Activated T-helper 2 cell treated with anti-CD3 and anti-CD28 coated beads, Interferon-gamma antibody, Interleukin-2, Interleukin-4, amounts not matched to agents 10 μg/mL and 5 μg/mL and 100 μg/mL, durations not matched to agents 14 hours and 24 hours and 36 hours (primary cell): ENCODE measurements around the gene WNT7A. TPM values are rescaled to one million over a fixed set of nuclear protein-coding genes. Genes with fewer than 3 reads are reported as not detected.
"Not testable (repeated sequence)": the region's sequence is repeated elsewhere in the genome, so short reads cannot be mapped to it uniquely, and the experiment has no call there.

Source experiments
- DNase-seq: peaks from one replicate; pipeline ENCODE4 v3.0.0; 2021; ENCODE audit warnings: low spot score
- H3K27ac Mint-ChIP-seq: one replicate; pipeline ENCODE4 v1.8.0; 2021; ENCODE audit warnings: mixed read lengths
- H3K27me3 Mint-ChIP-seq: one replicate; pipeline ENCODE4 v1.8.0; 2021; ENCODE audit warnings: low read depth, mixed read lengths
- H3K36me3 Mint-ChIP-seq: one replicate; pipeline ENCODE4 v1.8.0; 2021; ENCODE audit warnings: low read depth, mixed read lengths
- H3K4me1 Mint-ChIP-seq: one replicate; pipeline ENCODE4 v1.8.0; 2021; ENCODE audit warnings: low read depth, mixed read lengths
- H3K4me3 Mint-ChIP-seq: one replicate; pipeline ENCODE4 v1.8.0; 2021; ENCODE audit warnings: low read depth, mild to moderate bottlenecking, moderate library complexity, mixed read lengths
- H3K9me3 Mint-ChIP-seq: one replicate; pipeline ENCODE4 v1.8.0; 2021; ENCODE audit warnings: mixed read lengths
- intact Hi-C: fragments of 100-400 bp; cut with micrococcal nuclease; formaldehyde crosslinking; loops from one replicate; pipeline ENCODE4 v1.15.1; 2023
- total RNA-seq: library from RNA; stranded (reverse); gene quantifications from 2 replicates; pipeline ENCODE4 v1.2.3, GENCODE V29; 2022

WNT7A gene
- total RNA-seq = not detected in 2 replicates

DNA sequence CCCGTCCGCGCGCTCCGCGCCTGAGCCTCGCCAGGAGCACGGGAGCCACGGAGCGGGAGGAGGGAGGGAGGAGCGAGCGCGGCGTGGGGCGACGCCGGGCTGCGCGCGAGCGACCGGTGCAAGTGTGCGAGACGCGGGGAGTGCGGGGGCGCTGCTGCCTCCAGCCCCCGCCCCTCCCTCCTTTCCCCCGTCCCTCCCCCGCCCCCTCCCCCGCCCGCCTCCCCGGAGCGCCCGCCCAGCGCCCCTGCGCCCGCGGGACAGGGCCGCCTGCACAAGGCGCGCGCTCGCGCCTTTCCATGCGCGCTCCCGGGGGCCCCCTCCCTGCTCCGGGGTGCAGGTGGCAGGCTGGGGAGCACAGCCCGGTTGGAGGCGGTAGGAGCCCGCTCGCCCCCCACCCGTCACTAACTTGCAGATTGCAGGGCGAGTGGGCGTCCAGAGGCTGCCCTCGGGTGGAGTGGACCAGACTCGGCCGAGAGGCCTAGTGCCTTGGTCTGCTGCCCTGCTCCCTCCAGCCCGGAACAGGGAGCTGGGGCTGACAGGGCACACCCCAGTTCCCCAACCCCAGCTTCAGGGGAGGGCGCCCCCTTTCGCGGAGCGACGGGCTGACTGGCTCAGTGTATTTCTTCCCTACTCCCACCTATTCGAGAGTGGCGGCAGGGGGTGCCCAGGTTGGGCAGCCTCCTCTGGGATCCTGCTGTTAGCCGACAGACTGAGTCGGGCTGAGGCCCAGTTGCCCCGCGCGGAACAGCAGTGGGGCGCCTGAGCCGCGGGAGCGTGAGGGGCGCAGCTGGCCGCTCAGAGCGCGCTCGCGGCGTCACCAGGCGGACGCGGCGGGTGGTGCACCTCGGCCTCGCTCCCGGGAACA is at the start of gene WNT7A:
WNT7A (minus strand) TSS at position 126 of the 865 bp plus-strand sequence. CDS start 255 bp downstream, outside the sequence.
- Mint-ChIP-seq H3K9me3 (no peaks in the 10 kb centered on the region), H3K4me3 (peak within 1 kb of the TSS; percentile 22), H3K27me3 (peaks cover 75% of the 10 kb centered on the region), H3K27ac (no peak within 1 kb of the TSS), H3K4me1 (no peaks in the 10 kb centered on the region), H3K36me3 (no peaks in the 10 kb centered on the region)
- peak; percentile 24 for DNase-seq
- intact Hi-C loops = no loop called here

DNA sequence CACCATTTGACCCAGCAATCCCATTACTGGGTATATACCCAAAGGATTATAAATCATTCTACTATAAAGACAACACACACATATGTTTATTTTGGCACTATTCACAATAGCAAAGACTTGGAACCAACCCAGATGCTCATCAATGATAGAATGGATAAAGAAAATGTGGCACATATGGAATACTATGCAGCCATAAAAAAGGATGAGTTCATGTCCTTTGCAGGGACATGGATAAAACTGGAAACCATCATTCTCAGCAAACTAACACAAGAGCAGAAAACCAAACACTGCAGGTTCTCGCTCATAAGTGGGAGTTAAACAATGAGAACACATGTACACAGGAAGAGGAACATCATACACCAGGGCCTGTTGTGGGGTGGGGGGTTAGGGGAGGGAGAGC is 48.9 kb upstream of the WNT7A start:
- intact Hi-C loops, H3K27ac Mint-ChIP-seq, H3K4me1 Mint-ChIP-seq, DNase-seq, H3K4me3 Mint-ChIP-seq, H3K36me3 Mint-ChIP-seq, H3K27me3 Mint-ChIP-seq: not testable (repeated sequence)
- H3K9me3 Mint-ChIP-seq = peaks cover 21% of the 10 kb centered on the region

DNA sequence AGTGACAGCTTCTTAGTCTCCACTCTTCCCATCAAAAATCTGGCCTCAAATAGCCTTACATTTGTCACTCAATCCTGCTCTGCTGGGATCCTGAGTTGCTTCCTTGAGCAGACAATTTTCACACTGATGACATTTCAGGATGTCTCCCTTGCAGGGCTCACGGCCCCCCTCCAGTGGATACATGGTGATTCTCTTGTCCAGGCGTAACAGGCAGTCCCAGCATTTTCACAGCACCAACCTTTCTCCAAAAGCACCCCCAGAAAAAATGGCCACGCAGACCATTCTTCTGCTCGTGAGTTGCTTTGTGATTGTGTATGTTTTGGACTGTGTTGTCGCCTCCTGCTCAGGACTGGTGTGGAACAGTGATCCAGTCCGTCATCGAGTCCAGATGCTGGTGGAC is 47.4 kb upstream of the WNT7A start:
- no peak for DNase-seq
- intact Hi-C loops = no loop called here

DNA sequence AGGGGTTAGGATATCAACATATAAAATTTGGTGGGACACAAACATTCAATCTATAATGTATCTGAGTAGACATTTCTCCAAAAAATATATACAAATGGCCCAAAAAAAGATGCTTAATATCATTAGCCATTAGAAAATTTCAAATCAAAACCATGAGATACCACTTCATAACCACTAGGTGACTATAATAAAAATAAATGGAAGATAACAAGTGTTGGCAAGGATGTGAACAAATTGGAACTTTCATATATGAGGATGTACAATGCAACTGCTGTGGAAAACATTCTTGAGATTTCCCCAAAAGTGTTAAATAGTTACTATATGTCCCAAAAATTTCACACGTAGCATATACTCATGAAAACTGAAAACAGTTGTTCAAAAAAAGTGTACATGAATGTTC is 36.5 kb upstream of the WNT7A start:
- Mint-ChIP-seq H3K36me3 (no peaks in the 10 kb centered on the region), H3K27ac (no peak overlapping the region), H3K4me1 (no peaks in the 10 kb centered on the region), H3K9me3 (peaks cover 27% of the 10 kb centered on the region), H3K4me3 (no peak overlapping the region), H3K27me3 (no peaks in the 10 kb centered on the region)
- DNase-seq = no peak
- intact Hi-C loops = no loop called here

More for the DNA sequence above, 47.4 kb upstream of the WNT7A start:
- Mint-ChIP-seq H3K27me3 (peaks cover 4% of the 10 kb centered on the region), H3K4me3 (no peak overlapping the region), H3K9me3 (peaks cover 17% of the 10 kb centered on the region), H3K36me3 (no peaks in the 10 kb centered on the region), H3K27ac (no peak overlapping the region), H3K4me1 (no peaks in the 10 kb centered on the region)

DNA sequence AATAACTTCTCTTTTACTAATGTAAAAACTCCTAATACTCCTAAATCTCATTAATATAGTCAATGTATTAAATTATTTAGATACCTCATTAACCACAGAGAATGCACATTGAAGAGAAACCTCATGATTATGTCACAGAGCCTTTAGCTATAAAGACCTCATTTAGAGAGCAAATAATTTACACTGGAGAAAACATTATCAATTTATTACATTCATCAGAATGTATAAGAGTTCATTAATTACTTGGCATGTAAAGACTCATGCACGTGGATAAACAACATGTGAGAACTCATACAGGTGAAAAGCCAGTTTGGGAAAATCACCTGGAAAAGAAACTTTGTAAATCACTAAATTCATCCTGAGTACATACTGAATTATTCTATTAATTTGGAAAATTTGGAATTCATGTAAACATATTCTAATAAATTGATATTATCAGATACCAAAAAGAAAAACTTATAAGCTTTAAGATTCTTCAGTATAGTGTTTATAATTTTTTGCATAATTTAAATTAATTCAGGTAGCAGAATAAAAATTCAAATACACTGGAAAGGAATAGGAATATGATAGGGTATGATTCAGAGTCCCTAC is 22.9 kb upstream of the WNT7A start:
- Mint-ChIP-seq H3K4me1 (no peaks in the 10 kb centered on the region), H3K9me3 (peaks cover 67% of the 10 kb centered on the region), H3K27me3 (no peaks in the 10 kb centered on the region), H3K27ac (no peak overlapping the region), H3K36me3 (no peaks in the 10 kb centered on the region), H3K4me3 (no peak overlapping the region)
- DNase-seq = no peak
- intact Hi-C loops = no loop called here

DNA sequence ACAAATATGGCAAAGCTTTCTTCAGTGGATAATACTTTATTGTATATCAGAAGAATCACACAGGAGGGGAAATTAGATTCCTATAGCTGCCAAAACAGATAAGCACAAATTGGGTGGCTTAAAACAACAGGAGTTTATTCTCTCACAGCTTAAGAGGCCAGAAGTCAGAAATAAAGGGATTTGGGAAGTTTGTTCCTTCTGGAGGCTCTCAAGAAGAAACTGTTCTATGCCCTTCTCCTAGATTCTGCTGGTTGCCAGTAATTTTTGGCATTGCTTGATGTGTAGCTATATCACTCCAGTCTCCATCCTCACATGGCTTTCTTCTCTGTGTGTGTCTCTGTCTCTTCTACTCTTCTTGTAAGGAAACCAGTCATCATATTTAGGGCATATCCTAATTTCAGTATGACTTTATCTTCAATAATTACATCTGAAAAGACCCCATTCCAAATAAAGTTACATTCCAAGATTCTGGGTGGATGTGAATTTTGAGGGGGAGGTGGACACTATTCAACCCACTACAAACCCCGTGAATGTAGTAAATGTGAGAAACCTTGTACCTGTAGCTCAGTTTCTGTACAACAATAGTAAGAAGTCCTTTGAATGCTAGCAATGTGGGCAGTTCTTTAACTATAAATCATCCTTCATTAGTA is 22.2 kb upstream of the WNT7A start:
- DNase-seq = no peak
- no peak overlapping the region for H3K4me3 Mint-ChIP-seq
- H3K4me1 Mint-ChIP-seq = no peaks in the 10 kb centered on the region
- H3K36me3 Mint-ChIP-seq = no peaks in the 10 kb centered on the region
- H3K27ac Mint-ChIP-seq = no peak overlapping the region
- H3K9me3 Mint-ChIP-seq = peaks cover 62% of the 10 kb centered on the region
- no peaks in the 10 kb centered on the region for H3K27me3 Mint-ChIP-seq
- intact Hi-C loops = no loop called here

DNA sequence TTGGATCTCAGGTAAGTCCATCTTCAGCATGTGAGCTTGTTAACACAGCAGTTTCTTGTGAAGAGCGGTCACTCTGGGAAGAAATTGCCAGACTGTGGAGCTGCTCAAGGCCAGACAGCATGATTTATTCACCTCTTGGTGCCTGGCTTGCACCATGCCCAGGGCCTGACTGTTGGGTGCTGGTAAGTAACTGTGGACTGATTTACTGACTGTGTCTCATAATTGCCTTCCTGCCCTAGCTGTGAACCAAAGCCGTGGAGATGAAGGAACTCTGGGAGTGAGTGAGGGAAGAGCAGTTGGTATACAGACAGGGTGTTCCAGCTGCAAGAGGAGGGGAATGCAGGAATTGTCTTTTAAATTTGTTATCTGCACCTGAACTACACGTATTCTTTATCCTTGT is 18.5 kb upstream of the WNT7A start:
- Mint-ChIP-seq H3K9me3 (peaks cover 34% of the 10 kb centered on the region), H3K4me1 (peaks cover 9% of the 10 kb centered on the region), H3K36me3 (no peaks in the 10 kb centered on the region), H3K4me3 (no peak overlapping the region), H3K27me3 (peaks cover 3% of the 10 kb centered on the region), H3K27ac (no peak overlapping the region)
- DNase-seq = no peak
- intact Hi-C loops = loop anchor here (10.0 kb wide), 1 partner anchor 414 kb away; the partner anchor contains the start of gene HDAC11

DNA sequence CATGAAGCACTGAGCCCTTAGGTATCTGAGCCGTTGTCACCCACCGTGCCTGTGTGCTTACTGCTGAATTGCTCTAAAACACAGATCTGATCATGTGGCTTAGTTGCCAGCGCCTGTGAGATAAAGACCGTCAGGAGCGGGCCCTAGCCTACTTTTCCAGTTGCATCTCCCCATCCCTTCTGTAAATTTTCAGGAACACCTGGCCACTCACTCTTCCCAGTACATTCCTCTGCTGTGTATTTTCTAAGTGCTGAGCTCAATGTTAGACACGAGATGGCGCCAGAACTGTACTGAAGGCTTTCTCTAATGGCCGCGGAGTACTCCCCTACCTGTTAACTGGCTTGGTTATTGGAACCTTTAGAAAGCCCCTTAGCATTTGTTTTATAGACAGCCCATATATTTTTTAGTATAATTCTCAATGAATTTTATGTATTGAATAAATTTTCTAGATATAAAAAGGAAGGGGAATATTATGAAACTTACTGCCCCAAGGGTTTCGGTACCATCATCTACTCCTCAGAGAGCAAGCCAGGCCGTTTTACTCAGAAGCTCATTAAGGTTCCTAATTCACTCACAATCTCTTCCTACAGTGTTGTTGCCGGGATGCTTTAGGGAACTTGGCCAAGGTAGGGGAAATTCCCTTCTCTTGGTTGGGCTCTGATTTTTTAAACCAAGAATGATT is 16.7 kb upstream of the WNT7A start:
- H3K27ac Mint-ChIP-seq = no peak overlapping the region
- peaks cover 3% of the 10 kb centered on the region for H3K27me3 Mint-ChIP-seq
- peaks cover 27% of the 10 kb centered on the region for H3K9me3 Mint-ChIP-seq
- peak overlapping the region; percentile 87 for H3K4me3 Mint-ChIP-seq
- no peaks in the 10 kb centered on the region for H3K36me3 Mint-ChIP-seq
- peak; percentile 45 for DNase-seq
- intact Hi-C loops = loop anchor here (1.0 to 10.0 kb wide), 3 partner anchors 229 to 412 kb away; partner anchors contain the start of genes HDAC11, LSM3, TMEM43 and XPC
- peaks cover 10% of the 10 kb centered on the region for H3K4me1 Mint-ChIP-seq

DNA sequence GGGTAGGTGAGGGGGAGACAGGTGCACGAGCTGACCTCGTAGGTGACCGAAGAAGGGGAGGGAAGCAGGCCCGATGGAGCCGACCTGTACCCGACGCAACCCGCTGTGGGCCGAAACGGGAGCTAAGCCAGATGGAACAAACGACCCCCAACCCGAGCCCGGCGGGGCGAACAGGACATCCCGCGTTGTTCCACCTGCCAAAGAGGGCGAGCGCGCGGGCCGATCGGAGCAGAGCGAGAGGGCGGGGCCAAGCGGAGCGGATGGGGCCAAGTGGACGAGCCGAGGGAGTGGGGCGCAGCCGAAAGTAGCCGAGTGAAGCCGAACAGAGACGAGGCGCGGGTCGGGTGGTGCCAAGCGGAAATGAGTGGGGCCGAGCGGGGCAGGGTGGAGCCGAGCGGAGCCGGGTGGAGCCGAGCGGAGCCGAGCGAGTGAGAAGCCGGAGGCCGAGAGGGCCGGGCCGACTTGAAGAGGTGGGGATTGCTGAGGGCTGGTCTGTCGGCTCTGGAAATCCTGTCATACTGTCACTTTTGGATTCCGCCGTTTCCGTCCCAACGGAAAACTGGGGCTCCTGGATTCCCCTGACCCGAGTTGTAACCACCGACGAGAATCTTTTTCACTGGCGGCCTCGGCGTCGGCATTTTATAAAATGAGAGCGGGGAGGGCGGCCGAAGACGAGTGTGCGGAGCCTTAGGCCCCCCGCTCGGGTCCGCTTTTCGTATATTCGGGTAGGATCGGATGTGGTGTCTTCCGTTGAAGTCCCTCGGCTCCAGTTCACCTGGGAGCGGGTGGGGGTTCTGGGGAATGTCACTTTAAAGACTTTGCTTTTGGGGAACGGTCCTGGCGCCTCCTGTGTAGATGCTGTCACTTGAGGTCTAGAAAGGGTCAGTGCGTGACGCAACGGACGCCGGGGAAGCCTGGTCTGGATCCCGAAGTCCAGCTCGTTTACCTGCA is 15.6 kb upstream of the WNT7A start:
- H3K4me3 Mint-ChIP-seq = peak overlapping the region; percentile 87
- intact Hi-C loops = loop anchor here (1.0 to 10.0 kb wide), 4 partner anchors 230 to 756 kb away; partner anchors contain the start of genes CCDC174, HDAC11, LSM3 and TMEM43
- H3K4me1 Mint-ChIP-seq = peaks cover 21% of the 10 kb centered on the region

DNA sequence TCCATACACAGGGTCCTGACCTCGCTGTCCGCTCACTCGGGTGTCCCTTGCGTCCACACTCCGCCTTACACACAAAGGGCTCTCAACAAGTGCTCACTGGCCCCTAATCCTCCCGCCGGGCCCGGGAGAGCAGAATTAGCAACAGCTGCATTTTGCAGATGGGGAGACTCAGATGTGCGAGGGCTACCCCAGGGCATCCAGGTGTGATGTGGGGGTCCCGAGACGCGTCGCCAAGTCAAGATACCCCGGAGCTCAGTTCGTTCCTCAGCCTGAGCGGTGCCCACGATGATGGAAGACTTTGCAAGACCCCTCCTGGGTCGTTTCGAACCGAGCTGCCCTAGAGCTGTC is 14.9 kb upstream of the WNT7A start:
- H3K27ac Mint-ChIP-seq = no peak overlapping the region
- no peaks in the 10 kb centered on the region for H3K36me3 Mint-ChIP-seq
- peaks cover 21% of the 10 kb centered on the region for H3K4me1 Mint-ChIP-seq
- H3K9me3 Mint-ChIP-seq = peaks cover 9% of the 10 kb centered on the region
- intact Hi-C loops = loop anchor here (1.0 to 10.0 kb wide), 2 partner anchors 410 to 757 kb away; partner anchors contain the start of genes CCDC174 and HDAC11
- DNase-seq = no peak
- H3K27me3 Mint-ChIP-seq = peaks cover 3% of the 10 kb centered on the region
- peak overlapping the region; percentile 87 for H3K4me3 Mint-ChIP-seq

More for the DNA sequence above, 15.6 kb upstream of the WNT7A start:
- peak overlapping the region; percentile 71 for H3K27ac Mint-ChIP-seq
- peaks cover 15% of the 10 kb centered on the region for H3K9me3 Mint-ChIP-seq
- peaks cover 3% of the 10 kb centered on the region for H3K27me3 Mint-ChIP-seq
- DNase-seq = peak; percentile 95
- no peaks in the 10 kb centered on the region for H3K36me3 Mint-ChIP-seq

DNA sequence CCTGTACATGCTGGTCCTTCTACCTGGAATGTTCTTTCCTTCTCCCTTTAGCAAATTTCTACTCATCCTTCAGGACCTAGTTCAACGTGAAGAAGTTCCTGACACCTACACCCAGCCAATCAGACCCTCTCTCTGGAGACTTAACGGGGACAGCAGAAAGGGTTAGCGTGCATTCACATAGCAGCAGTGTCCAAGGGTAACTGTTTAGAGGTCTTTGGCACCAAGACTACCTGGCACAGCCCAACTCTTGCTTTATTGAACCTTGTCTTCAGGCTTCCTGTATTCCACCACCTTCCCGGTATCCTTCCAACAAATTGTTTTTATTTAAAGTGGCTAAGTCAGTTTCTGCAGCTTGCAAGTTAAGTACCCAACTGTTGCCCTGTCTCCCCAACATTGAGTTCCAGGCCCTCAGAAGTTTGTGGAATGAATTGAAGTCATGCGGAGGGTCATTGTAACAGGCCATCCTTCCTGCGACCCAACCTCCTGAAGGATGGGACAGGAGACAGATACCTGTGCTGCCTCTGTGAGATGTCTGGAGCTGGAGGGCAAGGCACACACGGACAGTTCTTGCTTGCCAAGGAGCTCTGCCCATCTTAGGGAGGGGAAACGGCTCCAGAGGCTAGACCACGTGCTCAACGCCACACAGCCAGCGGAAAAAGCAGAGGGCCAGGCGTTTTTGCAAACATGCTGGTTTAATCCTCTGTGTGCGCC is 14.4 kb upstream of the WNT7A start:
- peaks cover 4% of the 10 kb centered on the region for H3K9me3 Mint-ChIP-seq
- no peak overlapping the region for H3K4me3 Mint-ChIP-seq
- H3K27ac Mint-ChIP-seq = no peak overlapping the region
- peaks cover 3% of the 10 kb centered on the region for H3K27me3 Mint-ChIP-seq
- DNase-seq = no peak
- H3K36me3 Mint-ChIP-seq = no peaks in the 10 kb centered on the region
- intact Hi-C loops = loop anchor here (10.0 kb wide), 1 partner anchor 409 kb away; the partner anchor contains the start of gene HDAC11
- peaks cover 21% of the 10 kb centered on the region for H3K4me1 Mint-ChIP-seq
